T-helper 1 cell treated with Interleukin-12 subunit alpha and Interleukin-12 subunit beta and Interleukin-4 antibody, amounts not matched to agents 30 μg/mL and 1 μg/mL, for 36 hours (primary cell): ENCODE measurements around the gene SLC22A23.

Experiments used
- H3K27ac Mint-ChIP-seq: one replicate; pipeline ENCODE4 v1.8.0; 2021; ENCODE audit warnings: mild to moderate bottlenecking, mixed read lengths
- H3K27me3 Mint-ChIP-seq: one replicate; pipeline ENCODE4 v1.8.0; 2021; ENCODE audit warnings: low read depth, mixed read lengths
- H3K36me3 Mint-ChIP-seq: one replicate; pipeline ENCODE4 v1.8.0; 2021; ENCODE audit warnings: low read depth, mixed read lengths
- H3K4me1 Mint-ChIP-seq: one replicate; pipeline ENCODE4 v1.8.0; 2021; ENCODE audit warnings: low read depth, mixed read lengths
- H3K4me3 Mint-ChIP-seq: one replicate; pipeline ENCODE4 v1.8.0; 2021; ENCODE audit warnings: mild to moderate bottlenecking, moderate library complexity, mixed read lengths
- H3K9me3 Mint-ChIP-seq: one replicate; pipeline ENCODE4 v1.8.0; 2021; ENCODE audit warnings: mixed read lengths

The SLC22A23 gene

DNA sequence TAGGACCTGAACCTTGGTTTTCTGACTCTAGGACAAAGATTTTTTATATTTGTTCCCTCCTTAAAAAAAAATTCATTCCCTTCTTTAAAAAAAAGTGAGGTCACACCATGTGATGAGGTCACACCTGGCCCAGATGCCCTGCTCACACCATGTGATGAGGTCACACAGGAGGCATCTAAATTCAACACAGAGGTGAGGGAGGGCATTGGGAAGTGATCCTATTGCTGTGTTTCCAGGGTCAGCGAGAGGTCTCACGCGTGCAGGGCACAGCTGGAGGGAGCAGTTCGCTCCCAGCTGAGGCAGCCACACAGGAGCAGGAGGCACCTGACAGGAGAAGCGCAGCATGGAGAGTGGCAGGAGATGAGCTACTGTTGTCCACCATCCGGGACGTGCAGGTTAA lies 92.5 kb downstream of the SLC22A23 start:
- H3K27ac Mint-ChIP-seq = no peak overlapping the region

DNA sequence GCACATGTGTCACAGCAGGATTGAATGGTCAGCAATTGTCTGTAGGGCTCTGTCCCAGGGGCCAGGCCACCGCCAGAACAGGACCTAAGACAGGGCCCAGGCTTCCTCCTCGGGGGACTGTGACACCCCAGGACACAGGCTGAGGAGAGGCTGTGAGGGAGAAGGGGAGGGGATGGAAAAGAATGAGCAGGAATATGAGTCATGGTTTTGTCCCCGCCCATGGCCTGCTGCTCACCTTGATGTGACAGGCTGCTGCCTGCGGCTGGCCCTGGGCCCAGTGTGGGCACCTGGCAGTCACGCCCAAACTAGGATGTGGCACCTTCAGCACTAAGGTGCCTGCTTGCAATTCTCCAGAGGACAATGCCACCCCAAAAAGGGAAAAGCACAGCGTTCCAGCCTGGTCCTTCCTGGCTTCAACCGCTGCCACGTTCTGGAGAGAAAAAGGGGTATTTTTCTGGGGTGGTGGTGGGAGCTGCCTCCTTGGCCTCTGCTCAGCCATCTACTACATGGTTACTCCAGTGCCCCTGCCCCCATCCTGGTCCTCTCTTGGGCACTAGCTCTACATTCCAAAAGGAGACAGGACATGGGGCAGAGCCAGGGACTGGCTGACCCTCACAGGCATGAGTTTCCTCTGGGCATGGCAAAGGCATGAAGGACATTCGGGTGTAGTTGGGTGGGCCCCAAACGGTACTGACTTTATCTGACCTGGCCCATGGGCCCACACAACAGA lies 93.4 kb downstream of the SLC22A23 start:
- Mint-ChIP-seq H3K9me3 (no peaks in the 10 kb centered on the region), H3K27ac (no peak overlapping the region)

More for the DNA sequence above, 92.5 kb downstream of the SLC22A23 start:
- H3K9me3 Mint-ChIP-seq = no peaks in the 10 kb centered on the region
- no peak overlapping the region for H3K4me3 Mint-ChIP-seq
- no peaks in the 10 kb centered on the region for H3K36me3 Mint-ChIP-seq
- H3K4me1 Mint-ChIP-seq = no peaks in the 10 kb centered on the region
- H3K27me3 Mint-ChIP-seq = no peaks in the 10 kb centered on the region

GRCh38 chr6:3361312-3362037 lies 95.4 kb downstream of the SLC22A23 start:
- Mint-ChIP-seq H3K36me3 (no peaks in the 10 kb centered on the region), H3K27me3 (peaks cover 4% of the 10 kb centered on the region), H3K4me1 (peaks cover 1% of the 10 kb centered on the region), H3K27ac (no peak overlapping the region), H3K4me3 (no peak overlapping the region), H3K9me3 (no peaks in the 10 kb centered on the region)

More for the DNA sequence above, 93.4 kb downstream of the SLC22A23 start:
- Mint-ChIP-seq H3K27me3 (no peaks in the 10 kb centered on the region), H3K36me3 (no peaks in the 10 kb centered on the region), H3K4me3 (no peak overlapping the region), H3K4me1 (no peaks in the 10 kb centered on the region)

- H3K4me1 Mint-ChIP-seq = peaks cover 7% of the 10 kb centered on the region
- H3K4me3 Mint-ChIP-seq = no peak overlapping the region
- H3K27me3 Mint-ChIP-seq = peaks cover 10% of the 10 kb centered on the region
- no peak overlapping the region for H3K27ac Mint-ChIP-seq
- no peaks in the 10 kb centered on the region for H3K9me3 Mint-ChIP-seq
- H3K36me3 Mint-ChIP-seq = no peaks in the 10 kb centered on the region
These were observed 96.2 kb downstream of the SLC22A23 start for GRCh38 chr6:3360727-3361045.

DNA sequence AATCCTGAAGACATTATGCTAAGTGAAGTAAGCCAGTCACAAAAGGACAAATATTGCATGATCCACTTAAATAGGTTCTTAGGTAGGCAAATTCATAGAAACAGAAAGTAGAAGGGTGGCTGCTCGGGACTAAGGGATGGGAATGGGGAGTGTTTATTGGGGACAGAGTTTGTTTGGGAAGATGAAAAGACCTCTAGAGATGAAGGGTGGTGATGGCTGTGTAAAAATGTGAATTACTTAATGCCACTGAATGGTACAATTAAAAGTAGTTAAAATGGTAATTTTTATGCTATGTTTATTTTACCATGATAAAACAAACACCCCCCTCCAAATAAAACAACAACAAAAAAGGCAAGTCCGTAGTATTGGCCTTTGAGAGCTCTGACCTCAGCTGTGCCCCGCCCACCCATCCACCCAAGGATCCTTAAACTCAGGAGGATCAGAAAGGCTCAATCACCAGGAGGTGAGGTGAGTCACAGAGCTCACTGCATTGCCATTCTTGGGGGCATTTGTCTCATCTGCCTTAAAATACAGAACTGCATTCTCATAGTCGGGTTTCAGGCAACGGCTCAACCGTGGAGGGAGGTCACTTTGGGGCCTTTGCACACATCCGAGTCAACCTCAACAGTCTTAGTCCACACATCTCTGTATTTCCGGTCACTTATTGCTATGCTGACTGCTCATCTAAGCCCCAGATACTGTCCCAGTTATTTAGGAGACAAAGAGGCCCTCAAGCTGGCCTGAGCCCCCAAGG lies 96.7 kb downstream of the SLC22A23 start:
- Mint-ChIP-seq H3K4me3 (no peak overlapping the region), H3K36me3 (no peaks in the 10 kb centered on the region), H3K9me3 (no peaks in the 10 kb centered on the region), H3K4me1 (peaks cover 9% of the 10 kb centered on the region), H3K27me3 (peaks cover 15% of the 10 kb centered on the region), H3K27ac (no peak overlapping the region)

GRCh38 chr6:3359101-3359752 lies 97.6 kb downstream of the SLC22A23 start:
- Mint-ChIP-seq H3K27ac (no peak overlapping the region), H3K9me3 (no peaks in the 10 kb centered on the region), H3K27me3 (peaks cover 24% of the 10 kb centered on the region), H3K4me3 (no peak overlapping the region), H3K4me1 (peaks cover 9% of the 10 kb centered on the region), H3K36me3 (no peaks in the 10 kb centered on the region)

- H3K9me3 Mint-ChIP-seq = no peaks in the 10 kb centered on the region
- H3K36me3 Mint-ChIP-seq = no peaks in the 10 kb centered on the region
- H3K27me3 Mint-ChIP-seq = peaks cover 31% of the 10 kb centered on the region
- no peak overlapping the region for H3K4me3 Mint-ChIP-seq
- no peak overlapping the region for H3K27ac Mint-ChIP-seq
- peaks cover 9% of the 10 kb centered on the region for H3K4me1 Mint-ChIP-seq
These were observed 98.3 kb downstream of the SLC22A23 start for GRCh38 chr6:3358413-3359100.

- Mint-ChIP-seq H3K4me3 (no peak overlapping the region), H3K9me3 (no peaks in the 10 kb centered on the region), H3K27ac (no peak overlapping the region), H3K36me3 (no peaks in the 10 kb centered on the region), H3K27me3 (peaks cover 31% of the 10 kb centered on the region), H3K4me1 (peaks cover 9% of the 10 kb centered on the region)
These were observed 99.2 kb downstream of the SLC22A23 start for GRCh38 chr6:3357678-3358077.

DNA sequence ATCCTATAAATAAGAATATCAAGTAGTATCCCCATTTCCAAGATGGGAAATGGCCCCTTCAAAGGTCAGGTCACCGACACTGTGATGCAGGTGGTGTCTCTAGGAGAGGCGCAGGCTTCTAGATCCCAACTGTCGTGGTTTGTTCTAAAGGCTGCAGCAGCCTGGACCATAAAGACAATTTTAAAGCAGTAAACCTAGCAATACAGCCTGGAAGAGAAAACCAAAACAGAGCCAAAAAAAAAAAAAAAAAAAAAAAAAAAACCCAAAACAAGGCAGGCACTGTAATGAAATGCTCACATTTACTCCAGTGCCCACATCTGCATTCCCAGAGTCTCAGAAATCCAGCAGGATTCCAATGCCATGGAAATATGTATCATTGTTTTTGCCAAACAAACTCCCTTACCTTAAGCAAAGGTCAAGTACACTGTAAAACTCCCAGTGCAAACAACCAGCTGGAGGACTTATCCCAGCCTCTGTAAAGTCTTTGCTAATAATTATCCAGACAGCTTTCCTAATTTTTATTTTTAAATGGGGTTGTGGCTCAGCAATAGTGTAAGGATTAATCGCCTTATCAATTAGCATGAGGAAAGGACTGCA lies 99.9 kb downstream of the SLC22A23 start:
- H3K27ac Mint-ChIP-seq = no peak overlapping the region
- H3K36me3 Mint-ChIP-seq = no peaks in the 10 kb centered on the region
- peaks cover 31% of the 10 kb centered on the region for H3K27me3 Mint-ChIP-seq
- H3K4me1 Mint-ChIP-seq = peaks cover 9% of the 10 kb centered on the region
- no peak overlapping the region for H3K4me3 Mint-ChIP-seq
- H3K9me3 Mint-ChIP-seq = no peaks in the 10 kb centered on the region

DNA sequence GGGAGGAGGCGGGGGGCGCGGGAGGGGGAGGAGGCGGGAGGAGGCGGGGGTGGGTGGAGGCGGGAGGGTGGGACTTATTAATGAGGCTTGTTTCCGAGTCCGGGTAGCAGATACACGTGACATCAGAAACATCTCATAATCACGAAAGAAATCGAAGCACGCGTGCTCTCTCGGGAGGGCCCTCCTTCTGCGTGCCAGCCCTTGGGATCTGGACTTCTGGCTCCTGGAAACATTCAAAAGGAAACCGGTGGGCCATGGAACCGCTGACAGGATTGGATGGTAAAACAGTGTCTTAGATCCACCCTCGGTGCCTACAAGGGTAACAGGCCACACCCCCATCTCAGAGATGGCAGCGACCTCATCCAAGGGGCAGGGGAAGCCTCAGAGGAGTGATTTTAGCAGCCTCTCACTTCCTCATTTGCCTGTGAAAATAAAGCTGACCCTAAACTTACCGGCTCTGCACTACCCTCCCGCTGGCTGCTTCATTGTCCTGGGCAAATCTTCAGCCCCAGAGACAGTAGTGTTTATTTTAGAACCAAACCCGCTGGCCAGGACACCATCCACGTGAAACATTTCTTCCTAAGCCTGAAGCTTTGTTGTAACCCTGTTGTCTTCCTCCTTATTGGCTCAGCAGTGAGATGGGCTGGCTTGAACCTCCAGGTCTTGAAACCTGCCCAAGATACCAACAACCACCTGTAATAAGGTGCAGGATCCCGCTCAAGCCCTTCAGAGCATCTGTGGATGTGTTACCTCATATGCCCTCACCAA lies 100.6 kb downstream of the SLC22A23 start:
- no peak overlapping the region for H3K27ac Mint-ChIP-seq
- no peaks in the 10 kb centered on the region for H3K9me3 Mint-ChIP-seq
- peaks cover 9% of the 10 kb centered on the region for H3K4me1 Mint-ChIP-seq
- H3K27me3 Mint-ChIP-seq = peaks cover 31% of the 10 kb centered on the region
- H3K4me3 Mint-ChIP-seq = peak overlapping the region; percentile 46
- no peaks in the 10 kb centered on the region for H3K36me3 Mint-ChIP-seq

DNA sequence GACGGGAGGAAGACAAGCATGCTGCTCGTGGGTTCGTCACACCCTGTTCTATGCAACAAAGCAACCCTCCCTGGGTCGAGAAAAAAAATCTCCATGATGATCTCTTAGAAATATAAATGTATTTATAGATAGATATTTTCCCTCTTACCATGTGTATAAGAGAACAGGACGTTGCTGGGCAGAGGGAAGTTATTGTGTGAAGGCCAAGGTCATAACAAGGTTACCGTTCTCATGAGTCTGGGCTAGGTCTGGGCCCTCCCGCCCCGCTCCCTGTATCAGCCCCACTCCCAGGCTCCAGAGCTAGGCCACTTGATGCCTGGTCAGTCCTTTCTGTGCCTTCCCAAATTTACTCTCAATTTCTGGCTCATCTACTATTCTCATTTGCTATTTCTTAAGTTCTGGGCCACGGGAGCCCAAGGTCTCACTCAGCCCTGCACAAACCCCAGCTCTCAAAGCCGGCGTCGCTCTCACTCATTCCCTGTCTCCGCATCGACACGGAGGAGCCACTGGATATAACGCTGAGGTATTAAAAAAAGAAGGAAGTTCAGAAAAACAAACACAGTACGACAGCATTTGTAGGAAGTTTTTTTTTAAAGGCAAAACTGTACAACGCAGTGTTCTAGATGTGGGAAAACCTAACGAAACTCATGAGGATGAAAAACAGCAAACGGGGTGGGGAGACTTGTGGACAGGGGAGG lies 101.3 kb downstream of the SLC22A23 start:
- Mint-ChIP-seq H3K36me3 (no peaks in the 10 kb centered on the region), H3K27me3 (peaks cover 31% of the 10 kb centered on the region), H3K4me3 (peak overlapping the region; percentile 48), H3K4me1 (peaks cover 9% of the 10 kb centered on the region), H3K9me3 (no peaks in the 10 kb centered on the region), H3K27ac (no peak overlapping the region)

GRCh38 chr6:3355011-3355357 lies 101.9 kb downstream of the SLC22A23 start:
- Mint-ChIP-seq H3K4me1 (peaks cover 9% of the 10 kb centered on the region), H3K36me3 (no peaks in the 10 kb centered on the region), H3K4me3 (no peak overlapping the region), H3K27ac (no peak overlapping the region), H3K9me3 (no peaks in the 10 kb centered on the region), H3K27me3 (peaks cover 31% of the 10 kb centered on the region)

- H3K27ac Mint-ChIP-seq = no peak overlapping the region
- H3K36me3 Mint-ChIP-seq = no peaks in the 10 kb centered on the region
- H3K4me1 Mint-ChIP-seq = peaks cover 9% of the 10 kb centered on the region
- H3K27me3 Mint-ChIP-seq = peaks cover 31% of the 10 kb centered on the region
- no peaks in the 10 kb centered on the region for H3K9me3 Mint-ChIP-seq
- H3K4me3 Mint-ChIP-seq = no peak overlapping the region
These were observed 102.9 kb downstream of the SLC22A23 start for GRCh38 chr6:3353939-3354338.
